Right lung (tissue), 5 donors: ENCODE results near the gene TBX20. TPM values are rescaled to one million over a fixed set of nuclear protein-coding genes. Genes with fewer than 3 reads are reported as not detected.
"Not testable (repeated sequence)": the region's sequence is repeated elsewhere in the genome, so short reads cannot be mapped to it uniquely, and the experiment has no call there.

Experiments used
- DNase-seq, 2 donors: peaks; one replicate each; pipeline ENCODE4 v3.0.0-alpha.2; 2013
- polyA plus RNA-seq, 5 donors: library from polyadenylated mRNA; unstranded; fragments of 120-200 nt; gene quantifications; one replicate each; pipeline versions ENCODE4 v1.2.1 to v1.2.3, GENCODE V29; 2013; ENCODE audit warnings: inconsistent platforms in 1 of 5, low replicate concordance in 1 of 5; ENCODE audit not compliant: insufficient read length in 5 of 5, insufficient read depth in 1 of 5

Gene TBX20
- polyA plus RNA-seq, 5 donors: not detected

- DNase-seq: not testable (repeated sequence)
These were observed 86.2 kb downstream of the TBX20 start for GRCh38 chr7:35167658-35168057.

DNA sequence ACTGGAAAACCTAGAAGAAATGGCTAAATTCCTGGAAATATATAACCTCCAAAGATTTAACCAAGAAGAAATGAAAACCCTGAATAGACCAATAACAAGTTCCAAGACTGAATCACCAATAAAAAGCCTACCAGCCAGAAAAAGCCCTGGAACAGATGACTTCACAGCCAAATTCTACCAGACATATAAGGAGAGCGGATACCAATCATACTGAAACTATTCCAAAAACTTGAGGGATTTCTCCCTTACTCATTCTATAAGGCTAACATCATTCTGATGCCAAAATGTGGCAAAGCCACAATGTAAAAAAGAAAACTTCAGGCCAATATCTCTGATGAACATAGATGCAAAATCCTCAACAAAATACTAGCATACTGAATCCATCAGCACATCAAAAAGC is 86.7 kb downstream of the TBX20 start:
- DNase-seq: not testable (repeated sequence)

DNA sequence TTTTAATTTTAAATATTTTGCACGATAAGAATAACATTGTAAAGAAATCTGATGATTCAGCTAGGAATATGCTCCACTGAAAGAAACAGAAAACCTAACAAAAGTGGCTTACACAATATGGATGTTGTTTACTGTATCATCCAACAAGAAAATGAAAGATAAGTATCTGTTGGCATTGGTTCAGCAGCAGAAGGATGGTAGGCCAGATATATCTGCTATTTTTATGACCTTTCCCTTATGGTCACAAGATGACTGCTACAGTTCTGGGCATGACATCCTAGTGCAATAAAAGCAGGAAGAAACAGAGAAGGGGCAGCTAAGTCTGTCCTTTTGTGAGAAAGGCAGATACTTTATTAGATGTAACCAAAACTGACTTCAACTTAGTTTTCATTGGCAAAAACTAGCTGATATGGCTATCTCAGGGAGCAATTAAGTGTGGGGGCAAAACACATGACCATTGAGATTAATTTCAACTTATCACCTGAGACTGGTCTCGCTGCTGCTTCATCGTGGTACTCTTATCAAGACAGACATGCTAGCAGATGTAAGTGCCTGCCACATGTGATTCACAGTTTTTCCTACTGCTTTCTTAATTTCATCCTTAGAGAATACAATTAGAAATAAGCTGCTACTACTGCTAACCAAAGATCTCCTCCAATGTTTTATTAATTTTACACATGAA is 92.7 kb downstream of the TBX20 start:
- DNase-seq: not testable (repeated sequence)

Other genes starting within 250 kb of the TBX20 start
- 10 to 100 TPM; 32.9 to 60.1 (median 48.9) TPM for gene DPY19L1, start 216.6 kb downstream of the TBX20 start, polyA plus RNA-seq